Adrenal gland (tissue), 12 donors: Measurements from ENCODE around the gene OR10T2. TPM values are rescaled to one million over a fixed set of nuclear protein-coding genes. Genes with fewer than 3 reads are reported as not detected.
"Not testable (repeated sequence)": the region's sequence is repeated elsewhere in the genome, so short reads cannot be mapped to it uniquely, and the experiment has no call there.

Experiments used
- DNase-seq, 7 donors: peaks; one replicate each; pipeline ENCODE4 v3.0.0-alpha.2; 2019 to 2020
- H3K27ac ChIP-seq, 5 donors: fragments of 200-600 bp; sonication (generic) in 4 of 5; 1 replicate in 3 of 5; 2 replicates in 2 of 5; pipeline versions ENCODE4 v1.5.1 to v1.8.0; 2016 to 2020; ENCODE audit warnings: mild to moderate bottlenecking in 1 of 5
- H3K27me3 ChIP-seq: fragments of 200-600 bp; 2 replicates; pipeline ENCODE4 v1.8.0; 2021
- H3K36me3 ChIP-seq, 2 donors: fragments of 200-600 bp; replicated peaks in 1 of 2; 1 replicate in 1 of 2; 2 replicates in 1 of 2; pipeline versions ENCODE4 v1.5.1 to v1.8.0; 2018 to 2022
- H3K4me1 ChIP-seq, 2 donors: fragments of 200-600 bp; replicated peaks in 1 of 2; 1 replicate in 1 of 2; 2 replicates in 1 of 2; pipeline versions ENCODE4 v1.5.1 to v1.8.0; 2018 to 2021
- H3K4me3 ChIP-seq, 4 donors: fragments of 200-600 bp; sonication (generic) in 3 of 4; one replicate each; pipeline ENCODE4 v1.5.1; 2016 to 2018
- H3K9me3 ChIP-seq, 3 donors: fragments of 200-600 bp; sonication (generic) in 1 of 3; replicated peaks in 1 of 3; 1 replicate in 2 of 3; 2 replicates in 1 of 3; pipeline versions ENCODE4 v1.5.1 to v1.8.0; 2016 to 2021
- POLR2A ChIP-seq, 2 donors: fragments of 450-650 bp; IDR thresholded peaks; one replicate each; pipeline ENCODE4 v1.6.1; 2017; ENCODE audit warnings: antibody characterized with exemption in 2 of 2, mild to moderate bottlenecking in 2 of 2, moderate library complexity in 1 of 2
- WGBS, 4 donors: extraction: QIAGEN DNeasy Blood & Tissue Kit in 2 of 4; methylation state at CpG; one replicate each; pipeline versions ENCODE4 v1.1.5 to v1.1.7; 2013 to 2017; 5-methylcytosine and 5-hydroxymethylcytosine counted together
- intact Hi-C, 2 donors: fragments of 100-400 bp; cut with DNase I; formaldehyde crosslinking; loops; one replicate each; pipeline versions ENCODE4 v1.14.1 to v1.15.0; 2022 to 2023
- polyA plus RNA-seq, 3 donors: library from polyadenylated mRNA; stranded (reverse); fragments of 200-250 nt in 2 of 3; fragments of 350-450 nt in 1 of 3; fragmentation: Illumina TruSeq in 1 of 3; extraction: RNeasy Lipid Tissue Mini Kit (QIAGEN cat#74804) in 1 of 3; gene quantifications; one replicate each; pipeline ENCODE4 v1.2.3, GENCODE V29; 2013 to 2014
- total RNA-seq, 9 donors: library from RNA; depleted of rRNA in 4 of 9; stranded (reverse); fragments of >200 nt in 4 of 9; fragments of 120-200 nt in 1 of 9; fragmentation: NEBNext Ultra II Directional in 1 of 9; extraction: Animal tissue kit (Norgen Biotek cat#: 25700) in 1 of 9; gene quantifications; one replicate each; pipeline versions ENCODE4 v1.1.0 to v1.2.4, GENCODE V29; 2013 to 2023
- TF ChIP-seq, protein P1 (sequence below), 6 experiments: fragments of 450-650 bp in 4 of 6; fragments of 200-600 bp in 2 of 6; sonication (generic) in 1 of 6; IDR thresholded peaks; 1 replicate in 5 of 6; 2 replicates in 1 of 6; pipeline versions ENCODE4 v1.5.1 to v1.8.0; 2016 to 2021; ENCODE audit warnings: antibody characterized with exemption in 6 of 6, mild to moderate bottlenecking in 2 of 6, moderate library complexity in 1 of 6
- donor health status: healthy with polysubstance abuse.
- donor health status: Bipolar disorder and iron deficiency.
- donor health status: DM: yes; HTN: yes; CAD: no.
- donor health status: DM: no; HTN: no; CAD: no.
- donor health status: DM: no; HTN: no; CAD: no.
- donor health status: DM: yes; HTN: yes; CAD: no.

The OR10T2 gene
- total and polyA plus RNA-seq, 12 donors = not detected

GRCh38 chr1:158391099-158391498 lies 8.2 kb downstream of the OR10T2 start:
- no peaks in the 10 kb centered on the region for H3K4me1 ChIP-seq
- no peak overlapping the region for H3K27ac ChIP-seq
- TF ChIP-seq, protein P1, sequence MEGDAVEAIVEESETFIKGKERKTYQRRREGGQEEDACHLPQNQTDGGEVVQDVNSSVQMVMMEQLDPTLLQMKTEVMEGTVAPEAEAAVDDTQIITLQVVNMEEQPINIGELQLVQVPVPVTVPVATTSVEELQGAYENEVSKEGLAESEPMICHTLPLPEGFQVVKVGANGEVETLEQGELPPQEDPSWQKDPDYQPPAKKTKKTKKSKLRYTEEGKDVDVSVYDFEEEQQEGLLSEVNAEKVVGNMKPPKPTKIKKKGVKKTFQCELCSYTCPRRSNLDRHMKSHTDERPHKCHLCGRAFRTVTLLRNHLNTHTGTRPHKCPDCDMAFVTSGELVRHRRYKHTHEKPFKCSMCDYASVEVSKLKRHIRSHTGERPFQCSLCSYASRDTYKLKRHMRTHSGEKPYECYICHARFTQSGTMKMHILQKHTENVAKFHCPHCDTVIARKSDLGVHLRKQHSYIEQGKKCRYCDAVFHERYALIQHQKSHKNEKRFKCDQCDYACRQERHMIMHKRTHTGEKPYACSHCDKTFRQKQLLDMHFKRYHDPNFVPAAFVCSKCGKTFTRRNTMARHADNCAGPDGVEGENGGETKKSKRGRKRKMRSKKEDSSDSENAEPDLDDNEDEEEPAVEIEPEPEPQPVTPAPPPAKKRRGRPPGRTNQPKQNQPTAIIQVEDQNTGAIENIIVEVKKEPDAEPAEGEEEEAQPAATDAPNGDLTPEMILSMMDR (IDR thresholded peaks at IDR 0.05) = no peak
- TF ChIP-seq POLR2A (IDR thresholded peaks at IDR 0.05) = no peak
- no peak for DNase-seq
- no peak overlapping the region for H3K4me3 ChIP-seq
- peaks cover 4% of the 10 kb centered on the region for H3K27me3 ChIP-seq
- intact Hi-C loops = no loop called here
- H3K9me3 ChIP-seq = no peaks in the 10 kb centered on the region
- H3K36me3 ChIP-seq = no peaks in the 10 kb centered on the region

GRCh38 chr1:158390331-158390730 lies 8.9 kb downstream of the OR10T2 start:
- H3K27me3 ChIP-seq = peaks cover 4% of the 10 kb centered on the region
- no peak overlapping the region for H3K27ac ChIP-seq
- 46 to 63% (median 46%) methylated on average over 1 of the region's 1 CpG for WGBS, 4 donors
- no peaks in the 10 kb centered on the region for H3K36me3 ChIP-seq
- intact Hi-C loops = no loop called here
- no peaks in the 10 kb centered on the region for H3K9me3 ChIP-seq
- no peak overlapping the region for H3K4me3 ChIP-seq
- no peak for TF ChIP-seq POLR2A (IDR thresholded peaks at IDR 0.05)
- TF ChIP-seq, protein P1 (IDR thresholded peaks at IDR 0.05) = no peak
- no peaks in the 10 kb centered on the region for H3K4me1 ChIP-seq
- no peak for DNase-seq

DNA sequence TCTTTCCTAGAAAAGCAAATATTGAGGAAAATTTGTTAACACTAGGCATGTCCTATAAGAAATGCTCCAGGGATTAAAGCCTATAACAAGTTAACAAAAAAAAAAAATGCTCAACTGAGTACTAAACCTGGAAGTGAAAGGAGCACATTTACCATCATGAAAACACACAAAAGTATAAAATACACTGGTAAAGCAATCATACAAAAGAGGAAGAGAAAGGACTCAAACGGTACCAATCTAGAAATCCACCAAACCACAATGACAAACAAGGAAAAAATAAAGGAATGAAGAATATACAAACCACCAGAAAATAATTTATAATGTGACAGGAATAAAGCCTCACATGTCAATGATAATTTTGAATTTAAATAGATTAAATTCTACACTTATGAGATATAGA lies 24.4 kb downstream of the OR10T2 start:
- DNase-seq = no peak
- Histone ChIP-seq H3K27ac (no peak overlapping the region), H3K9me3 (peaks cover 0 to 5% (median 0%) of the 10 kb centered on the region in 3 donors), H3K27me3 (no peaks in the 10 kb centered on the region), H3K36me3 (no peaks in the 10 kb centered on the region), H3K4me1 (no peaks in the 10 kb centered on the region), H3K4me3 (no peak overlapping the region)
- intact Hi-C loops = no loop called here
- TF ChIP-seq, protein P1 (IDR thresholded peaks at IDR 0.05) = no peak
- no peak for TF ChIP-seq POLR2A (IDR thresholded peaks at IDR 0.05)
- 57 to 79% (median 69%) methylated on average over 1 of the region's 1 CpG for WGBS, 4 donors

DNA sequence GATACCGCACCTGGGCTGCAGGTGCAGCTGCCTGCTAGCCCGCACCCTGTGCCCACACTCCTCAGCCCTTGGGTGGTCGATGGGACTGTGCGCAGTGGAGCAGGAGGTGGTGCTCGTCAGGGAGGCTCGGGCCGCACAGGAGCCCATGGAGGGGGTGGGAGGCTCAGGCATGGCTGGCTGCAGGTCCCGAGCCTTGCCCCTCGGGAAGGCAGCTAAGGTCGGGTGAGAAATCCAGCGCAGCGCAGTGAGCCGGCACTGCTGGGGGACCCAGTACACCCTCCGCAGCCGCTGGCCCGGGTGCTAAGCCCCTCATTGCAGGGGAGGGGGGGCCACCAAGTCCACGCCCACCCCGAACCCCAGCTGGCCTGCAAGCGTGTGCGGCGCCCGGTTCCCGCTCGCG lies 25.2 kb downstream of the OR10T2 start:
- H3K36me3 ChIP-seq, intact Hi-C loops, H3K9me3 ChIP-seq, H3K4me1 ChIP-seq, H3K27me3 ChIP-seq, H3K27ac ChIP-seq, H3K4me3 ChIP-seq, DNase-seq: not testable (repeated sequence)
- WGBS, 4 donors = 92 to 94% (median 92%) methylated on average over 8 to 25 of the region's 25 CpGs

GRCh38 chr1:158371188-158371953 lies 27.9 kb downstream of the OR10T2 start:
- H3K36me3 ChIP-seq = no peaks in the 10 kb centered on the region
- 74 to 80% (median 76%) methylated on average over 4 to 6 of the region's 6 CpGs for WGBS, 4 donors
- intact Hi-C loops = no loop called here
- no peak for DNase-seq
- peaks cover 0 to 5% (median 0%) of the 10 kb centered on the region in 3 donors for H3K9me3 ChIP-seq
- no peaks in the 10 kb centered on the region for H3K4me1 ChIP-seq
- H3K4me3 ChIP-seq = no peak overlapping the region
- no peak overlapping the region for H3K27ac ChIP-seq
- H3K27me3 ChIP-seq = no peaks in the 10 kb centered on the region
- TF ChIP-seq, protein P1 (IDR thresholded peaks at IDR 0.05) = no peak
- TF ChIP-seq POLR2A (IDR thresholded peaks at IDR 0.05) = no peak
